NCI-H2081 (cell line): ENCODE measurements around the gene OR1C1.
"Not testable (repeated sequence)": the region's sequence is repeated elsewhere in the genome, so short reads cannot be mapped to it uniquely, and the experiment has no call there.

ENCODE experiments used
- DNase-seq, 2 experiments: peaks; one replicate each; lab custom pipeline; 2025; lab: John Stamatoyannopoulos, UW

The OR1C1 gene, protein sequence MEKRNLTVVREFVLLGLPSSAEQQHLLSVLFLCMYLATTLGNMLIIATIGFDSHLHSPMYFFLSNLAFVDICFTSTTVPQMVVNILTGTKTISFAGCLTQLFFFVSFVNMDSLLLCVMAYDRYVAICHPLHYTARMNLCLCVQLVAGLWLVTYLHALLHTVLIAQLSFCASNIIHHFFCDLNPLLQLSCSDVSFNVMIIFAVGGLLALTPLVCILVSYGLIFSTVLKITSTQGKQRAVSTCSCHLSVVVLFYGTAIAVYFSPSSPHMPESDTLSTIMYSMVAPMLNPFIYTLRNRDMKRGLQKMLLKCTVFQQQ

DNA sequence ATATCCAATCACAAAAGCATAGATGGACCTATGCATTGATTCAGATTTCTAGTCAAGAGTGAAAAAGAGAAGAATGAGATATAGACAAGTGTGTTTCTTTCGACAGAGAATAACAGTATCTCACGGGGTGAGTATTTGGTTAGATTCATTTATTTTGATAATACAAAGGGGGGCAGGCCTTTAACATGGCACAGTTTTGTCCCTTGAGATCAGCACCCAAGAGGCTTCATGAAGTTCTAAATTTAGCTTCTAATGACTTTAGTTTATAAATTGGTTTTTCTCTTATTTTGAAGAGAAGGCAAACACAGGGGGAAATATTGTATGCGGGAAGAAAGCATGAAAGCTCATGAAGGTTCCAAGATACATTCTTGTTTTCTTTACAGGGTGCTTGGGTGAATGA lies at the start of gene OR1C1:
Gene OR1C1, minus strand, starts transcription at position 101 of the 400 bp plus-strand sequence. CDS start 2,150 bp downstream, outside the sequence.
- no peak for DNase-seq

DNA sequence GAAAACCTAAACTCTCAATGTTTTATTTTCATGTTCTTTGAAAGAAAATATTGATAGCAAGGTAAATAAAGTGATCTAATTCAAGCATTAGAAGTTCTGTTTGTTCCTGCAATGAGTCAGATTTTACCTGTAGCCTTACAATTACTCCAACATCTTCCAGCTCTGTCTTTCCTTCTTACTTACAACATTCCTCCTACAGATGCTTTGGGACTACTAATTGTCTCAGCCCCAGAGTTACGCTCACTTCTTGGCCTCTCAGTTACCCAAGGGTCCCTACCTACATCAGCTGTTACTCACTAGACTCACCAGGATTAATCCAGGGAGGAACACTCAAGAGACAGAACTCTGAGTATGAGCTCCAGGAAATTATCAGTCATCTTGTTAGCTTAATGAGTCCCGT lies 37.2 kb upstream of the OR1C1 start:
- no peak for DNase-seq

DNA sequence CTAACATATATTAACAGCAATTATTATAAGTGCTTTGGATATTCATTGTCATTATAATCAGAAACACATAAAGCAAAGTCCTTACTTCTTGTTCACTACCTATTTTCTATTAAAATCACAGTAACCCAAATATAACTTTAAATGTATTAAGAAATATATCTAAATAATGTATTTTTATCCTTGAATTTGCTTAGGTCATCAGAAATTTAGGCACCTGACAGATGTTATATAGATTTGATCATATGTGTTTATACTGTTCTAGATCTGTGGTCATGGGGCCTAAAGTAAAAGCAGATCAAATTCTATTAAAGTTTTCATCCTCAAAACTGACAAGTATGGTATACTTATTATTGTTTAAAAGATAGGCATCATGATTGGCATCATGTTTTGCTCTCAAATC lies 9.2 kb upstream of the OR1C1 start:
- no peak for DNase-seq

DNA sequence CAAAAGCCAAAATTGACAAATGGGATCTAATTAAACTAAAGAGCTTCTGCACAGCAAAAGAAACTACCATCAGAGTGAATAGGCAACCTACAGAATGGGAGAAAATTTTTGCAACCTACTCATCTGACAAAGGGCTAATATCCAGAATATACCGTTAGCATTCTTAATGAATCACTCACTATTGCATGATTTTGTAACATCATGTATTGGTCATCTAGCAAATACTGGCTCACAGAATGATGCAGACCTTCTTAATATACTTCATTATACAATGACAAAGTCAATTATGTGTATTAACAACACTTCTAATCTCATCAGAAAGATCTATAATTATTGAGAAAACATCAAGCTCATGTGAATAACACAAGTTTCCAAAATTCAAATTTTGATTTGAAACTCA lies 6.0 kb downstream of the OR1C1 start:
- DNase-seq = not testable (repeated sequence)

DNA sequence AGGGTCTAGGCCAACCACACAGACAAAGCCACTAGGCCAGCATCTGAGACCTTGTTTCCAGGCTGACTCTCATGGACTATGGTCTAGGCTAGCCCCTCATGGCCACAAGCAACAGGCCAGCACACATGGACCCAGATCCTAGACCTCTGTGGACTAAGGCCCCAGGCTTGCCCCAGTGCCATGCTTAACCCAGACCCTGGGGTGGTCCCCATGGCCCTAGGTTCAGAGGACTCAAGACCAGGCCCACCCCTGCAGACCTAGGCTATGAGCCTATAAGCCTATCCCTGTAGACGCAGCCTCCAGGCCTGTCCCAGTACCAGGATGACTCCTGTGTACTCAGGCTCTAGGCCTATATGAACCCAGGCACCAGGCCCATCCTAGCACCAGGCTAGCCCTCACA lies 10.5 kb downstream of the OR1C1 start:
- DNase-seq = no peak

DNA sequence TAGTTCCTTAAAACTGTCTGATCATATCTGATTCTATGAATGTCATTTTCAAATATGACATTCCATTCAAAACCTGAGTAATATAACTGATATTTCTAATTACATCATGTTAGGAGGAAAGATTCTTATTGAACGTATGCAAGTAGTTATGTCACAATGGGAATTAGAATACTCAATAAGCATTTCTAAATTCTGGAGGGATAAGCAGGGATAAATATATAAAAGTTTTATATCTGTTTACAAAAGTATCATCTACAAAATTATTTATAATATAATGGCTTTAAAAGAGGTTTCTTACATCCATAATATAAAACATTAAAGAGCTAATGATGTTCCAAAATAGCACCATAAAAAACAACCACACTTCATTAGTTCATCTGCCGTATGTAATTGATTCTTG lies 12.3 kb downstream of the OR1C1 start, which contains the start of gene OR14A2:
Gene OR14A2, minus strand, starts transcription at position 101 of the 400 bp plus-strand sequence.
- DNase-seq = no peak

DNA sequence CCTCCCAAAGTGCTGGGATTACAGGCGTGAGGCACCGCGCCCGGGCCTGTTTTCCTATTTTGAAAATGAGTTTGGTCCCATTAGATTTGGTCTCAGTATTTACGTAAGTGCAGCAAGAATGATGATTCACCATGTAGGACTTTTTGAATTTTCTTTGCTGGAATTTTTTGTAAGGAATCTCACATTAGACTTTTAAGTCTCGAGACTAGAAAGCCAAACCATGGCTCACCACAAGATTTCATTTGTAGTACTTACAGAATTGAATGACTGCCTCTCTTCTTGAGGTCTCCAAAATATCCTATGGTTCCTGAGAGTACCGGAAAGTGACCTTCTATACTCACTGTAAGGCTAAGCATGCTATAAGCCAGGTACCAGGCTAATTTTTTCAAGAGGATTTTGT lies 12.7 kb downstream of the OR1C1 start:
- no peak for DNase-seq

DNA sequence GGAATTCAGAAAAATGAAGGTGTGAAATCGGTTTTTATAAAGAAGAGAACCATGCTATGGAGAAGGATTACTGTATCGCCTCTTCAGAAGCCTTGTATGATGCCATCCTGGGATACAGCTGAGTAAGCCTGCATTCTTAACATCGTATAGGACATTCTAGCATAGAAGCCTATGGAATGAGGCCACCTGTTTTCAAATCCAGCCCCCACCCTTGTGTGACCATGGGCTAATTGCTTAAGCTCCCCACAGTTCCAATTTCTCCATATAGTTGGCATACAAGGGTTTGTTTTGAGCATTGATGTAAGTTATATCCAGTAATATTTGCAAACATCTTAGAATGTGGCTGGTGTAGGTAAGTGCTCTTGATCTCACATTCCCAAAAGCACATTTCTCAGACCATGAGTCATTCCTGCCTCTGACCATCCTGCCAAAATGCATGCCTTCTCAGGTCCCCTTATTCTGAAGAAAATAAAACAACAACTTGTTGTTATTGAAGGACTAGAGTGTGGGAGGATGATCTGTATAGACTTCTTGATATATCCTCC lies 13.9 kb downstream of the OR1C1 start:
- no peak for DNase-seq

DNA sequence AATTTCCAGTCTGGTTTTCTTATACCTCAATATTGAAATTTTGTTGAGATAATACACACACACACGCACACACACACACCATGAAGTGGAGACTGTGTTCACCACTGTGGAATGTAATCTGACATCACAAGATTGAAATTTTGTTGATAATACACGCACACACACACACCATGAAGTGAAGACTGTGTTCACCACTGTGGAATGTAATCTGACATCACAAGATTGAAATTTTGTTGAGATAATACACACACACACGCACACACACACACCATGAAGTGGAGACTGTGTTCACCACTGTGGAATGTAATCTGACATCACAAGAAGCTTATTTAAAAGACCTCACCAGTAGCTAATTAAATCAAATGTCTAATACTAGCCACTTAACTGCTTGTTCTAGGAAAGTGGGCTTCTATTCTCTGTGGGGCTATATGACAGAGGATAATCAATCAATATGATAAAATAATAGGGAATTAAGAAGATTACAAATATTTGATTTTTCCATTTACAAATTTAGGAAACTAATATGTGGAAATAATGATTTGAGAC lies 18.1 kb downstream of the OR1C1 start:
- DNase-seq = not testable (repeated sequence)

DNA sequence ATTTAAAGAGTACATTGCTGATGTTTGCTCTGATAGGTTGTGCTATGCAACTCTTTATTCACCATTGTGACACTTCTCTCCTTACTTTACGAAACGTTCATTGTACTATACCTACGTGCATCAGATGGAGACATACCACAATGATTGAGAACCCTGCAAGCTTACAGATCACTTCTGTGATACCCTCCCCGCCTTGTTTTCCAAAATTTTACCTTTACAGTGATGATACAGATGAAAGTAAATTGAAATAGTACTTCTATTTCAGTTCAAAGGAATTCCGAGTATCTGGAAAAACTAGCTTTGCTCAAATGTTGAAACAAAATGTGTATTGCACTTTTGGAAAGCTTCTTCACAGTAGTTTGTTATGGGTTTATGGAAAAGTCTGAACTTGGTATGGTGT lies 18.6 kb downstream of the OR1C1 start:
- no peak for DNase-seq

DNA sequence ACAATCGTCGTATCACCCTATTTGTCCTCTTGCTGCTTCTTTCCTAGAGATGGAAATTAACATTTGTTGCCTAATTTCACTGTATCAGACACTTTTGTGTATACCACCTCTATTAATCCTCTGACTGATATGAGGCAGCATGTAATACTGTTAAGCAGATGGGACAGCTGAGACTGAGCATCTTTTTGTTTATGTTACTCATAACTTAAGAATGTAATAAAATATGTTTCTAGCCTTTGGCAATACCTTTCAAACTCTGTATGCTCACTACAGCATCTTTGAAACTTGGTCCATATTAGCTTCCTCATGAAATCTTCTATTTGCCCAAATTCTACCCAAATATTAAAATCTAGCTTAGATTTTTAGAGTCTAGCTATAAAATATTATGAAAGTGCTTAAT lies 19.6 kb downstream of the OR1C1 start:
- DNase-seq = no peak

DNA sequence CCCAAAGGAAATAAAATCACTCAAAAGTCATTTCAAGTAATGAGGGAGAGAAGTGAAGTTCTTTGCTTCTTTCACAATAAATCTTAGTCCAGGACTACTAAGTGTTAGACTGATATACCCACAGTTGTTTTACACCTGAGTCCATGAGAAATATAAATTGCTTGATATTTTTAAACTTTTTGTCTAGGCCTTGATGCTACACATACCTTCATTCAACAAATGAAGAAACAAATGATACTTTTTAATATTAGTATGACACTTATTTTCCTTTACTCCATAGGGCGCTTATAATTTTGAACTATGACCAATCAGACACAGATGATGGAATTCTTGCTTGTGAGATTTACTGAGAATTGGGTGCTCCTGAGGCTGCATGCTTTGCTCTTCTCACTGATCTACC lies 22.0 kb downstream of the OR1C1 start, which contains the start of gene OR14K1:
Gene OR14K1, plus strand, starts transcription at position 301 of the 400 bp plus-strand sequence. Its CDS starts 0 bp downstream, at position 301.
- DNase-seq = no peak

DNA sequence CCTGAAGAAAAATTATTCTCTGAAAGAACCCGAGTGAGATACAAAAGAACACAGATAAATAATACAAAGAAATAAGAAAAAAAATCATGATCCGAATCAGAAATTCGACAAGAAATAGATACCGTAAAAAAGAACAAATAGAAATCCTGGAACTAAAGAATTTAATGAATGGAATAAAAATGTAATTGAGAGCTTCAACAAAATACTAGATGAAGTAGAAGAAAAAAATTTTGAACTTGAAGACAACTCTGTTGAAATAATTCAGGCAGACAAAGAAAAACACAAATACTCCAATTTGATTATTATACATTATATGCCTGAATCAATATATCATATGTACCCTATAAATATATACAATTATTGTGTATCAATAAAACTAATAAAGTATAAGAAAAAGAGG lies 39.1 kb downstream of the OR1C1 start:
- no peak for DNase-seq

DNA sequence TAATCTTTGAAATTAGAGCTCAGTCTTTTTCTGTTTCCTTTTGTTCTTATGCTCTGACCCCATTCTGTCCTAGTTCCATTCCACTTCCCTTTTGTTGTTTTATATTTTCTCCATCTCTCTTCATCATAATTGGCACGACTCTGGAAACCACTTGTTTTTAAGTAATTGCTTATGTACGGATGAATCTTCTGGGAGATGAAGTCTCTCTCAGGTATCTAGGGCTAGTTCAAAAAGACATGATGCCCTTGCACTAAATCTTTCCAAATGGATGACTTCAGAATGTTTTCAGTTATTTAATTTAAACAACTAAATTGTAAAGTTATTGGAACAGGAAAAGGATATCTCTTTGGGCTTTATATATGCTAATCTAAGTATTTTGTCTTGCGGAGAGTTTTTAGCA lies 43.8 kb downstream of the OR1C1 start, which contains the start of gene OR6F1:
Gene OR6F1, minus strand, starts transcription at position 101 of the 400 bp plus-strand sequence. CDS start 3,891 bp downstream, outside the sequence.
- DNase-seq = no peak

DNA sequence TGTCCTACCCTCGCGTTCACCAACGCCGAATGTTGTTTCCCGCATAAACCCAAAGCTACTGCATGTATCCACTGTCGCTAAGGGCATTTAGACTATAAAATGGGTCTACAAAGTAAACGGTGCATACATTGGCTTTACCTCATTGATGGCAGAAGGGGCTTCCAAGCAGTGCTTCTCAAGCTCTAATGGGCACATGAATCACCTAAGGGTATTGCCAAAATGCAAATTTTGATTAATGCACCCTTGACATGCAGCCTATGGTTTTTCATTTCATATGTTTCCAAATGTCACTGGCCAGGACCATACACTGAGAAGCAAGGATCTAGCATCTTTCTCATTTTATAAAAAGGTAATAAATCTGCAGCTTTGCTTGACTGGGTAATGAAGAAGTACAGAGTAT lies 46.6 kb downstream of the OR1C1 start:
- DNase-seq = no peak

DNA sequence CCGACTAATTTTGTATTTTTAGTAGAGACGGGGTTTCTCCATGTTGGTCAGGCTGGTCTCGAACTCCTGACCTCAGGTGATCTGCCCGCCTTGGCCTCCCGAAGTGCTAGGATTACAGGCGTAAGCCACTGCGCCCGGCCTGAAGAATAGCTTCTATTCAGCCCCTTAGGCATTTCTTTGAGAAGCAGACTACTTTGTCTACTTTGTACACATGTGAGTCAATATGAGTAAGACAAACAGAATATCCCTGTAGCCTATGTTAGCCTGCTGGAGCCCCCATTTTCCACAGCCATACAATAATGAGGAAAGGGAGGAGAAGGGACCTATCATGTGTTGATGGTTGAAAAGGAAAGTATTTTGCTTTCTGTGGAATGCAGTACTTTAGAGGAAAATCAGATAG lies 49.7 kb downstream of the OR1C1 start:
- DNase-seq = not testable (repeated sequence)
